CD14-positive monocyte (primary cell): Measurements from ENCODE around the gene TANGO6. TPM values are rescaled to one million over a fixed set of nuclear protein-coding genes. Genes with fewer than 3 reads are reported as not detected.
A peak's percentile ranks its signal among the peaks of the same experiment; 100 is the strongest.

Experiments
- DNase-seq, 3 donors: peaks; one replicate each; pipeline ENCODE4 v3.0.0-alpha.2; 2011 to 2022
- H2AFZ ChIP-seq: 2 replicates; pipeline ENCODE4 v1.6.0; 2012; ENCODE audit warnings: mild to moderate bottlenecking, low read depth, low read length, inconsistent platforms; ENCODE audit not compliant: insufficient read depth, poor library complexity, severe bottlenecking
- H3K27ac ChIP-seq, 2 donors: 1 replicate in 1 of 2; 2 replicates in 1 of 2; pipeline ENCODE4 v1.5.1; 2012 to 2013; ENCODE audit warnings: low read length in 2 of 2, control low read depth in 1 of 2, inconsistent platforms in 1 of 2, low read depth in 1 of 2, mild to moderate bottlenecking in 1 of 2
- H3K27me3 ChIP-seq, 2 donors: one replicate each; pipeline versions ENCODE4 v1.6.0 to v1.6.1; 2011 to 2013; ENCODE audit warnings: low read length in 2 of 2; ENCODE audit not compliant: control insufficient read depth in 2 of 2, insufficient read depth in 2 of 2
- H3K36me3 ChIP-seq, 2 donors: replicated peaks in 1 of 2; 1 replicate in 1 of 2; 2 replicates in 1 of 2; pipeline versions ENCODE4 v1.5.1 to v1.6.1; 2012 to 2013; ENCODE audit warnings: low read length in 2 of 2, control low read depth in 1 of 2, inconsistent platforms in 1 of 2, mild to moderate bottlenecking in 1 of 2; ENCODE audit not compliant: insufficient read depth in 2 of 2, control insufficient read depth in 1 of 2
- H3K4me1 ChIP-seq, 2 donors: 1 replicate in 1 of 2; 2 replicates in 1 of 2; pipeline versions ENCODE4 v1.5.1 to v1.6.1; 2012 to 2013; ENCODE audit warnings: low read length in 2 of 2, control low read depth in 1 of 2, inconsistent platforms in 1 of 2, mild to moderate bottlenecking in 1 of 2, moderate library complexity in 1 of 2; ENCODE audit not compliant: insufficient read depth in 2 of 2, control insufficient read depth in 1 of 2
- H3K4me2 ChIP-seq: replicated peaks from 2 replicates; pipeline ENCODE3; 2012; ENCODE audit warnings: low read length, moderate library complexity, mild to moderate bottlenecking; ENCODE audit not compliant: poor library complexity, severe bottlenecking; ENCODE audit errors: extremely low read depth
- H3K4me3 ChIP-seq, 3 experiments: fragments of 200-600 bp in 1 of 3; sonication (generic) in 1 of 3; replicated peaks in 1 of 3; 1 replicate in 2 of 3; 2 replicates in 1 of 3; pipeline ENCODE4 v1.5.1; 2011 to 2013; ENCODE audit warnings: low read length in 3 of 3, mild to moderate bottlenecking in 3 of 3, control low read depth in 2 of 3, low read depth in 2 of 3, inconsistent platforms in 1 of 3, moderate library complexity in 1 of 3
- H3K79me2 ChIP-seq: 2 replicates; pipeline ENCODE4 v1.6.0; 2012; ENCODE audit warnings: mild to moderate bottlenecking, control low read depth, inconsistent platforms, low read length, moderate library complexity; ENCODE audit not compliant: insufficient read depth
- H3K9ac ChIP-seq: 2 replicates; pipeline ENCODE4 v1.6.0; 2017; ENCODE audit warnings: low read length, mild to moderate bottlenecking; ENCODE audit not compliant: insufficient read depth, poor library complexity, severe bottlenecking
- H3K9me3 ChIP-seq, 2 donors: replicated peaks in 1 of 2; 1 replicate in 1 of 2; 2 replicates in 1 of 2; pipeline versions ENCODE4 v1.5.1 to v1.6.1; 2012 to 2013; ENCODE audit warnings: low read length in 2 of 2, control low read depth in 1 of 2; ENCODE audit not compliant: control insufficient read depth in 1 of 2, insufficient read depth in 1 of 2
- H4K20me1 ChIP-seq: 2 replicates; pipeline ENCODE4 v1.6.0; 2012; ENCODE audit warnings: mild to moderate bottlenecking, low read length, control low read depth, moderate library complexity; ENCODE audit not compliant: insufficient read depth
- H3K27ac Mint-ChIP-seq, 7 donors: one replicate each; pipeline ENCODE4 v1.8.0; 2020; ENCODE audit warnings: mild to moderate bottlenecking in 7 of 7, mixed read lengths in 7 of 7, moderate library complexity in 6 of 7, inconsistent platforms in 2 of 7
- H3K27me3 Mint-ChIP-seq, 3 donors: one replicate each; pipeline ENCODE4 v1.8.0; 2021 to 2022; ENCODE audit warnings: low read depth in 3 of 3, mild to moderate bottlenecking in 3 of 3, mixed read lengths in 3 of 3, moderate library complexity in 3 of 3, inconsistent platforms in 1 of 3
- H3K36me3 Mint-ChIP-seq, 2 donors: one replicate each; pipeline ENCODE4 v1.8.0; 2020; ENCODE audit warnings: mixed read lengths in 2 of 2, inconsistent platforms in 1 of 2, mild to moderate bottlenecking in 1 of 2
- H3K4me1 Mint-ChIP-seq: one replicate; pipeline ENCODE4 v1.8.0; 2020; ENCODE audit warnings: mild to moderate bottlenecking, mixed read lengths
- H3K4me3 Mint-ChIP-seq, 2 donors: one replicate each; pipeline ENCODE4 v1.8.0; 2020; ENCODE audit warnings: mild to moderate bottlenecking in 2 of 2, mixed read lengths in 2 of 2, moderate library complexity in 1 of 2
- H3K9me3 Mint-ChIP-seq, 7 donors: one replicate each; pipeline ENCODE4 v1.8.0; 2020 to 2022; ENCODE audit warnings: mixed read lengths in 7 of 7, mild to moderate bottlenecking in 6 of 7, moderate library complexity in 6 of 7, inconsistent platforms in 2 of 7
- CTCF ChIP-seq: fragments of 200-600 bp; IDR thresholded peaks from one replicate; pipeline ENCODE4 v1.8.0; 2022; ENCODE audit warnings: antibody characterized with exemption, mild to moderate bottlenecking
- WGBS: methylation state at CpG from one replicate; pipeline ENCODE4 v1.1.5; 2013; ENCODE audit warnings: missing lambda C conversion rate; ENCODE audit not compliant: insufficient coverage; 5-methylcytosine and 5-hydroxymethylcytosine counted together
- intact Hi-C, 2 donors: fragments of 100-400 bp; cut with micrococcal nuclease; formaldehyde crosslinking; loops; one replicate each; pipeline versions ENCODE4 v1.15.0 to v1.15.1; 2023
- polyA plus RNA-seq, 3 donors: library from polyadenylated mRNA; depleted of rRNA in 1 of 3; unstranded in 2 of 3; stranded (reverse) in 1 of 3; fragments of 300-500 nt in 2 of 3; fragments of >200 nt in 1 of 3; fragmentation: Illumina TruSeq in 2 of 3; gene quantifications; 1 replicate in 2 of 3; 2 replicates in 1 of 3; pipeline ENCODE4 v1.2.3, GENCODE V29; 2012 to 2021

Gene TANGO6
- polyA plus RNA-seq, 3 donors = 6.5 to 8.1 (median 7.3) TPM

GRCh38 chr16:69118468-69118867 lies 275.1 kb downstream of the TANGO6 start:
- peaks cover 52 to 84% of the 10 kb centered on the region in 2 donors for H3K36me3 Mint-ChIP-seq
- peaks cover 6% of the 10 kb centered on the region for H3K79me2 ChIP-seq
- H3K9ac ChIP-seq = no peak overlapping the region

GRCh38 chr16:69118994-69119393 lies 275.7 kb downstream of the TANGO6 start:
- 95% methylated on average over 2 of the region's 2 CpGs for WGBS
- DNase-seq = no peak
- Histone ChIP-seq H3K4me1 (no peaks in the 10 kb centered on the region), H4K20me1 (peaks cover 91% of the 10 kb centered on the region), H3K9me3 (no peaks in the 10 kb centered on the region), H3K36me3 (peaks cover 53 to 75% of the 10 kb centered on the region in 2 donors), H2AFZ (no peak overlapping the region), H3K9ac (no peak overlapping the region), H3K79me2 (peaks cover 10% of the 10 kb centered on the region), H3K4me2 (no peak overlapping the region), H3K27ac (no peak overlapping the region), H3K4me3 (no peak overlapping the region), H3K27me3 (no peaks in the 10 kb centered on the region)
- H3K9me3 Mint-ChIP-seq = peaks cover 0 to 2% (median 0%) of the 10 kb centered on the region in 7 donors
- peaks cover 3% of the 10 kb centered on the region for H3K4me1 Mint-ChIP-seq
- intact Hi-C loops = no loop called here
- TF ChIP-seq CTCF = no peak
- peaks cover 0 to 1% (median 0%) of the 10 kb centered on the region in 3 donors for H3K27me3 Mint-ChIP-seq
- no peak overlapping the region for H3K27ac Mint-ChIP-seq
- H3K36me3 Mint-ChIP-seq = peaks cover 51 to 81% of the 10 kb centered on the region in 2 donors
- no peak overlapping the region for H3K4me3 Mint-ChIP-seq

More at GRCh38 chr16:69118468-69118867, 275.1 kb downstream of the TANGO6 start:
- Mint-ChIP-seq H3K27me3 (peaks cover 0 to 1% (median 0%) of the 10 kb centered on the region in 3 donors), H3K4me3 (no peak overlapping the region), H3K9me3 (peaks cover 0 to 2% (median 0%) of the 10 kb centered on the region in 7 donors), H3K27ac (peak overlapping the region in 1 of 7 donors; percentile 47), H3K4me1 (peaks cover 3% of the 10 kb centered on the region)
- Histone ChIP-seq H4K20me1 (peaks cover 91% of the 10 kb centered on the region), H3K36me3 (peaks cover 53 to 76% of the 10 kb centered on the region in 2 donors), H3K9me3 (no peaks in the 10 kb centered on the region), H3K4me3 (no peak overlapping the region), H3K4me2 (no peak overlapping the region), H2AFZ (no peak overlapping the region), H3K4me1 (no peaks in the 10 kb centered on the region), H3K27me3 (no peaks in the 10 kb centered on the region), H3K27ac (no peak overlapping the region)
- intact Hi-C loops = no loop called here
- WGBS = no CpG with 5 or more reads among the region's 2 CpGs
- no peak for DNase-seq
- TF ChIP-seq CTCF = no peak
